ENCODE data around the gene SORBS2. TPM values are rescaled to one million over a fixed set of nuclear protein-coding genes. Genes with fewer than 3 reads are reported as not detected.

The SORBS2 gene
- total RNA-seq, 1 donor from 2014 or later, result not detected

- Mint-ChIP-seq H3K4me1 (no peaks in the 10 kb centered on the region), H3K36me3 (ENCODE audit: low read depth) (no peaks in the 10 kb centered on the region), H3K27me3 (no peaks in the 10 kb centered on the region), H3K27ac (no peak overlapping the region), H3K9me3 (no peaks in the 10 kb centered on the region), H3K4me3 (no peak overlapping the region)
- no peak for DNase-seq
- intact Hi-C loops (cut with micrococcal nuclease), result no loop called here
Observed at GRCh38 chr4:185761352-185762235, 50.4 kb downstream of the SORBS2 start.

- no peaks in the 10 kb centered on the region for H3K9me3 Mint-ChIP-seq
- H3K36me3 Mint-ChIP-seq (ENCODE audit: low read depth), result no peaks in the 10 kb centered on the region
- no peaks in the 10 kb centered on the region for H3K27me3 Mint-ChIP-seq
- H3K4me3 Mint-ChIP-seq, result no peak overlapping the region
- intact Hi-C loops (cut with micrococcal nuclease), result no loop called here
- DNase-seq, result no peak
- no peaks in the 10 kb centered on the region for H3K4me1 Mint-ChIP-seq
- no peak overlapping the region for H3K27ac Mint-ChIP-seq
Observed at GRCh38 chr4:185758807-185759206, 53.2 kb downstream of the SORBS2 start.

- DNase-seq, result no peak
- intact Hi-C loops (cut with micrococcal nuclease), result no loop called here
- no peaks in the 10 kb centered on the region for H3K36me3 Mint-ChIP-seq (ENCODE audit: low read depth)
Observed at GRCh38 chr4:185755451-185755850, 56.5 kb downstream of the SORBS2 start.

GRCh38 chr4:185754961-185755360 is 57.0 kb downstream of the SORBS2 start:
- Mint-ChIP-seq H3K27ac (no peak overlapping the region), H3K4me3 (no peak overlapping the region), H3K9me3 (no peaks in the 10 kb centered on the region), H3K27me3 (no peaks in the 10 kb centered on the region), H3K4me1 (no peaks in the 10 kb centered on the region), H3K36me3 (ENCODE audit: low read depth) (no peaks in the 10 kb centered on the region)
- intact Hi-C loops (cut with micrococcal nuclease), result no loop called here
- no peak for DNase-seq

More at GRCh38 chr4:185755451-185755850, 56.5 kb downstream of the SORBS2 start:
- Mint-ChIP-seq H3K4me3 (no peak overlapping the region), H3K27ac (no peak overlapping the region), H3K4me1 (no peaks in the 10 kb centered on the region), H3K9me3 (no peaks in the 10 kb centered on the region), H3K27me3 (no peaks in the 10 kb centered on the region)

- no peak overlapping the region for H3K4me3 Mint-ChIP-seq
- intact Hi-C loops (cut with micrococcal nuclease), result no loop called here
- no peak for DNase-seq
- H3K36me3 Mint-ChIP-seq (ENCODE audit: low read depth), result no peaks in the 10 kb centered on the region
- H3K27ac Mint-ChIP-seq, result no peak overlapping the region
- H3K27me3 Mint-ChIP-seq, result no peaks in the 10 kb centered on the region
- H3K9me3 Mint-ChIP-seq, result no peaks in the 10 kb centered on the region
- H3K4me1 Mint-ChIP-seq, result no peaks in the 10 kb centered on the region
Observed at GRCh38 chr4:185752872-185753271, 59.1 kb downstream of the SORBS2 start.

- no peaks in the 10 kb centered on the region for H3K4me1 Mint-ChIP-seq
- no peaks in the 10 kb centered on the region for H3K27me3 Mint-ChIP-seq
- no peak overlapping the region for H3K4me3 Mint-ChIP-seq
- H3K36me3 Mint-ChIP-seq (ENCODE audit: low read depth), result no peaks in the 10 kb centered on the region
- intact Hi-C loops (cut with micrococcal nuclease), result no loop called here
- DNase-seq, result no peak
- no peaks in the 10 kb centered on the region for H3K9me3 Mint-ChIP-seq
- H3K27ac Mint-ChIP-seq, result no peak overlapping the region
Observed at GRCh38 chr4:185749858-185750257, 62.1 kb downstream of the SORBS2 start.

- intact Hi-C loops (cut with micrococcal nuclease), result no loop called here
- Mint-ChIP-seq H3K9me3 (no peaks in the 10 kb centered on the region), H3K4me1 (no peaks in the 10 kb centered on the region), H3K27ac (no peak overlapping the region), H3K36me3 (ENCODE audit: low read depth) (no peaks in the 10 kb centered on the region), H3K4me3 (no peak overlapping the region), H3K27me3 (no peaks in the 10 kb centered on the region)
- no peak for DNase-seq
Observed at GRCh38 chr4:185748901-185749390, 63.0 kb downstream of the SORBS2 start.

- Mint-ChIP-seq H3K4me1 (no peaks in the 10 kb centered on the region), H3K27me3 (no peaks in the 10 kb centered on the region), H3K36me3 (ENCODE audit: low read depth) (no peaks in the 10 kb centered on the region), H3K27ac (no peak overlapping the region), H3K9me3 (no peaks in the 10 kb centered on the region), H3K4me3 (no peak overlapping the region)
- peak; percentile 15 for DNase-seq
- intact Hi-C loops (cut with micrococcal nuclease), result no loop called here
Observed at GRCh38 chr4:185745891-185746290, 66.1 kb downstream of the SORBS2 start.

GRCh38 chr4:185744946-185745345 is 67.0 kb downstream of the SORBS2 start:
- H3K4me1 Mint-ChIP-seq, result no peaks in the 10 kb centered on the region
- H3K27ac Mint-ChIP-seq, result no peak overlapping the region
- H3K36me3 Mint-ChIP-seq (ENCODE audit: low read depth), result no peaks in the 10 kb centered on the region
- no peaks in the 10 kb centered on the region for H3K27me3 Mint-ChIP-seq
- H3K9me3 Mint-ChIP-seq, result no peaks in the 10 kb centered on the region
- no peak for DNase-seq
- intact Hi-C loops (cut with micrococcal nuclease), result no loop called here
- H3K4me3 Mint-ChIP-seq, result no peak overlapping the region

GRCh38 chr4:185744488-185744862 is 67.5 kb downstream of the SORBS2 start:
- Mint-ChIP-seq H3K36me3 (ENCODE audit: low read depth) (no peaks in the 10 kb centered on the region), H3K4me3 (no peak overlapping the region), H3K27ac (no peak overlapping the region), H3K9me3 (no peaks in the 10 kb centered on the region), H3K4me1 (no peaks in the 10 kb centered on the region), H3K27me3 (no peaks in the 10 kb centered on the region)
- intact Hi-C loops (cut with micrococcal nuclease), result no loop called here
- DNase-seq, result no peak

GRCh38 chr4:185743722-185744487 is 68.1 kb downstream of the SORBS2 start:
- H3K27ac Mint-ChIP-seq, result no peak overlapping the region
- intact Hi-C loops (cut with micrococcal nuclease), result no loop called here
- H3K36me3 Mint-ChIP-seq (ENCODE audit: low read depth), result no peaks in the 10 kb centered on the region
- H3K27me3 Mint-ChIP-seq, result no peaks in the 10 kb centered on the region
- DNase-seq, result peak; percentile 26
- H3K9me3 Mint-ChIP-seq, result no peaks in the 10 kb centered on the region
- no peak overlapping the region for H3K4me3 Mint-ChIP-seq
- no peaks in the 10 kb centered on the region for H3K4me1 Mint-ChIP-seq

- Mint-ChIP-seq H3K4me1 (no peaks in the 10 kb centered on the region), H3K27ac (no peak overlapping the region), H3K27me3 (no peaks in the 10 kb centered on the region), H3K36me3 (ENCODE audit: low read depth) (no peaks in the 10 kb centered on the region), H3K9me3 (no peaks in the 10 kb centered on the region), H3K4me3 (no peak overlapping the region)
- intact Hi-C loops (cut with micrococcal nuclease), result no loop called here
- peak; percentile 40 for DNase-seq
Observed at GRCh38 chr4:185742766-185743165, 69.2 kb downstream of the SORBS2 start.

GRCh38 chr4:185741795-185742194 is 70.2 kb downstream of the SORBS2 start:
- Mint-ChIP-seq H3K4me3 (no peak overlapping the region), H3K9me3 (no peaks in the 10 kb centered on the region), H3K27ac (no peak overlapping the region), H3K4me1 (no peaks in the 10 kb centered on the region), H3K27me3 (no peaks in the 10 kb centered on the region), H3K36me3 (ENCODE audit: low read depth) (no peaks in the 10 kb centered on the region)
- DNase-seq, result peak; percentile 27
- intact Hi-C loops (cut with micrococcal nuclease), result no loop called here

- Mint-ChIP-seq H3K36me3 (ENCODE audit: low read depth) (no peaks in the 10 kb centered on the region), H3K9me3 (no peaks in the 10 kb centered on the region), H3K4me3 (no peak overlapping the region), H3K4me1 (no peaks in the 10 kb centered on the region), H3K27me3 (no peaks in the 10 kb centered on the region), H3K27ac (no peak overlapping the region)
- intact Hi-C loops (cut with micrococcal nuclease), result no loop called here
- no peak for DNase-seq
Observed at GRCh38 chr4:185740471-185740873, 71.5 kb downstream of the SORBS2 start.
